Jurkat, Clone E6-1 (cell line): ENCODE results near the gene NTHL1. TPM values are rescaled to one million over a fixed set of nuclear protein-coding genes. Genes with fewer than 3 reads are reported as not detected.

Source experiments
- DNase-seq: peaks from one replicate; pipeline ENCODE4 v3.0.0-alpha.2; 2011; ENCODE audit warnings: low read depth, low spot score
- H3K4me3 ChIP-seq: 2 replicates; pipeline ENCODE4 v1.5.1; 2011; ENCODE audit warnings: mild to moderate bottlenecking, low read length, control low read depth, moderate library complexity
- polyA plus RNA-seq: library from polyadenylated mRNA; unstranded; fragments of >200 nt; gene quantifications from one replicate; pipeline ENCODE4 v1.2.1, GENCODE V29; 2012; ENCODE audit warnings: missing spikeins; ENCODE audit not compliant: insufficient read length, insufficient read depth

Gene NTHL1
- polyA plus RNA-seq = 58.4 TPM

DNA sequence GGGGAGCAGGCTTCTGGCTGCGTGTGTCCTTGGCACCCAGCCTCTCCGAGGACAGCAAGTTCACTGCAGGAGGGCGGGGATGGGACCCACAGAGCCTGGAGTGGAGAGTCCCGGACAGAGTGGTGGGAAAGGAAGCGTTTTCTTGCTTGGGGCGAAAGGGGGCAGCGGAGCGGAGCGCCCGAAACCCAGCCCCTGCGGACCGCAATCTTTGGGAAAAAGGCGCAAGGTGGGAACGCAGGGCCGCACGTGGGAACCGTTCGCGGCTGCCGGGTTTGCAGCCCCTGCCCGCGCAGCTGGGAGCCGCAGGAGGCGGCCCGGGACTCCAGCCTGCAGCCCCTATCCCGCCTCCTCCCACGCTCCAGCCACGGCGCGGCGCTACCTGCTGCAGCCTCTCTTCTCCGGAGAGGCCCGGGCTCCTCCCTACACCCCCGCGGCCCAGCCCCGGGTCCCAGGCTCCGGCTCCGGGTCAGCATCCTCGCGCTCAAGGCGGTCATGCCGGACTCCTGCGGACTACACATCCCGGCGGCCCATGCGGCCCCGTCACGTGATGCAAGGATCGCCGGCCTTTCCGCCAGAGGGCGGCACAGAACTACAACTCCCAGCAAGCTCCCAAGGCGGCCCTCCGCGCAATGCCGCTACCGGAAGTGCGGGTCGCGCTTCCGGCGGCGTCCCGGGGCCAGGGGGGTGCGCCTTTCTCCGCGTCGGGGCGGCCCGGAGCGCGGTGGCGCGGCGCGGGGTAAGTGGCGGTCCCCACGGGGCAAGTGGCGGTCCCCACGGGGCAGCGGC is at the start of gene NTHL1, which contains the start of gene TSC2:
NTHL1 (minus strand) TSS at position 505 of the 786 bp plus-strand sequence; CDS start at position 494, 11 bp downstream.
TSC2 (plus strand) TSS at position 656 of the 786 bp plus-strand sequence. CDS start 631 bp downstream, outside the sequence.
- DNase-seq = peak; percentile 88
- H3K4me3 ChIP-seq = peak within 1 kb of the TSS; percentile 86

DNA sequence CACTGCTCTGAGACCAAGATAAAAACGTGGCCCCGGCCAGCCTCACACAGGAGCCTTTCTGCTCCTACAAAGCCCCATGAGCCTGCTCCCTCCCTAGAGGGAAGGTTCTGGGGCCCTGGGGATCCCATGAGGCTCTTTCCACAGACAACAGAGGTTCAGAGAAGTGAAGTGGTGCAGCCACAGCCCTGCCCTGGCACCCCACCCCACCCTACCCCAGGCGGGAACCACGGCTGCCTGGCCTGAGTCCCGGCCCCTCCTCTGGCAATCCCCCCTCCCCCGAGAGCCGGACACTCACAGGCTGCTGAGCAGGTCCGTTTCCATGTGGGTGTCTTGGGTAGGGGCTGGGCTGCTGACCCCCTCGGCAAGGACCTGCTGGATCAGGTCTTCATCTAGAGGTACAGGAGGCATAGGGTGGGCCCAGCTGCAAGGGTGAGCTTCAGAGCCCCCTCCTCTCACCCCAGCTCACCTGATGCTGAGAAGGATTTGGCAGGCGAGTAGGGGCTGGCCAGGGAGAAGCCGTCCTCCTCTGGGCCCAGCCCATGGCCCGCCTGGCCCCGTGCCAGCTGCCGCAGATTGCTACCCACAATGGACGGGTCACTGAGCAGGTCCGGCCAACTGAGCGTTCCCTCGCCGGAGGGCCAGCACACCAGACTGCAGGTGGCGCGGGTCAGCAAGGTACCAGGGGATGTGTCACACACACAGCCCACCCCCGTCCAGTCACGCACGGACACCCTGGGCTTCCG is 49.4 kb upstream of the NTHL1 start:
- DNase-seq = no peak
- no peak overlapping the region for H3K4me3 ChIP-seq

DNA sequence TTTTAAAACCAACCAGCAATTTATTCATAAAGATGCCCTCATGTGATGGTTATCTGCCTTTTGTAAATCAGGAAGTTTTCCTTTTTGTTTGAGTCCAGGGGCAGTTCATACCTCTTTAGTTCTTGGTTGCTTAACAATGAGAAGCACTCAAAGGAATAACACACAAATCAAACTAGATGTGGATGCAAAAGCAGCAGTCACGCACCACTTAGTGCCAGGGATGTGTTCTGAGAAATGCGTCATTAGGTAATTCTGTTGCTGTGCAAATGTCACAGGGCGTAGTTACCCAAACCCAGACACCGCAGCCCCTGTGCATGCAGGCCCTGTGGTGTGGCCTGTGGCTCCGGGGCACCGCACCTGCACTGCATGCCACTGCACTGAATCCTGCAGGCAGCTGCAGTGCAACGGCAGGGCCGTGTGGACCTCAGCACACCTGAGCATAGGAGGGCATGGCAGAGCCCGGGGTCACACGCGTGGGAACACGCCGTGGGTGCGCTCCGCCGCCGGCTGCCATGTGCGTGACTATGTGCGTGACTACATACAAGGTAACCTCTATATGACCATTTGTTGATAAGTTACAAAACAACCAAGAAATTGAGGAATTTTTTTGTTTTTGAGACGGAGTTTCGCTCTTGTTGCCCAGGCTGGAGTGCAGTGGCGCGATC is 48.4 kb upstream of the NTHL1 start:
- no peak overlapping the region for H3K4me3 ChIP-seq
- no peak for DNase-seq

- H3K4me3 ChIP-seq = no peak overlapping the region
- no peak for DNase-seq
These were observed 47.8 kb upstream of the NTHL1 start for GRCh38 chr16:2095315-2095853.

GRCh38 chr16:2093793-2094192 is 46.2 kb upstream of the NTHL1 start:
- DNase-seq = no peak
- no peak overlapping the region for H3K4me3 ChIP-seq

DNA sequence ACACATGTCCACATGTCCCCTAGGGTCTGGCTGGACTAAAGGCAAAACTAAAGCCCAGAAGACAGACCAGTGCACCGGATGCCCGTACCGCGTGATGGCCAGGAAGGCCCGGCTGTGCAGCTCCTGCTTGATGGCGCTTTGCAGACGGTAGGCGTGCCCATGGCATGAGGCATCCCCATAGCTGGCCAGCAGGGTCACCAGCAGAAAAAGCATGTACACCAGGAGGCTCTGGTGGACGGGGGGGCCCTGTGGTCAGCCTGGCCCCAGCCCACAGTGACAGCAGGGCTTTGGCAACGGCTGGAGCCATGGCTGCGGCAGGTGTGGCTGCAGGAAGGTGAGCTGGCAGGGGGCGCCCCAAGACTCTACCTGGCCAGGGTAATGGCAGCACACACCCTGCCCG is 45.2 kb upstream of the NTHL1 start:
- H3K4me3 ChIP-seq = no peak overlapping the region
- no peak for DNase-seq

- H3K4me3 ChIP-seq = no peak overlapping the region
- DNase-seq = no peak
These were observed 44.6 kb upstream of the NTHL1 start for GRCh38 chr16:2092256-2092620.

GRCh38 chr16:2091547-2092255 is 44.1 kb upstream of the NTHL1 start:
- no peak for DNase-seq

DNA sequence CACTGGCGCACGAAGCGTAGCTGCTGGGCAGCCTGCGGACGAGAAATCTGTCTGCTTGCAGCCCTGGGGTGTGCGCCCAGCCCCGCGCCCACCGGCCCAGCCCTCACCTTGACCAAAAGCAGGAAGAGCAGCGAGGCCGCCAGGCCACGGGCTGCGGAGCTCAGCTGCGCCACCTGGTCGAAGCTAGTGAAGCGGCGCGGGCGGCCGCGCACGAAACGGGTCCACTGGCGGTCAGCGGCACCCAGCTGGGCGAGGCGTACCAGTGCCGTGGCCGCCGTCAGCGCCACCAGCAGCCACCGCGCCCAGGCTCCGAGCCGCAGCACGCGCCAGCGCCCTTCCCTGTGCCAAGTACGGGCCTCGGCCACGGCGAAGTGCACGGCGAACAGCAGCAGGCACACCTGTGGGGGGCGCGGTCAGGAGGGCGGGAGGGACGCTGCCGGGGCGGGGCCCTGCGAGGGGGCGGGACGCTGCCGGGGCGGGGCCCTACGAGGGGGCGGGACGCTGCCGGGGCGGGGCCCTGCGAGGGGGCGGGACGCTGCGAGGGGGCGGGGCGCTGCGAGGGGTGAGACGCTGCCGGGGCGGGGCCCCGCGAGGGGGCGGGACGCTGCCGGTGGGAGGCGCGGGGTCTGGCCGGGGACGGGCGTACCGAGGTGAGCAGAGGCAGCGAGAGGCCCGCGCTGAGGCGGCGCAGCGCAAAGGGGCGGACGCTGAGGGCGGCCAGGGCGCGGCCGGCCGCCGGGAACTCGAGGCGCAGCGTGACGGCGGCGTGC is 43.3 kb upstream of the NTHL1 start:
- DNase-seq = peak; percentile 47
- no peak overlapping the region for H3K4me3 ChIP-seq

More at GRCh38 chr16:2091547-2092255, 44.1 kb upstream of the NTHL1 start:
- no peak overlapping the region for H3K4me3 ChIP-seq

DNA sequence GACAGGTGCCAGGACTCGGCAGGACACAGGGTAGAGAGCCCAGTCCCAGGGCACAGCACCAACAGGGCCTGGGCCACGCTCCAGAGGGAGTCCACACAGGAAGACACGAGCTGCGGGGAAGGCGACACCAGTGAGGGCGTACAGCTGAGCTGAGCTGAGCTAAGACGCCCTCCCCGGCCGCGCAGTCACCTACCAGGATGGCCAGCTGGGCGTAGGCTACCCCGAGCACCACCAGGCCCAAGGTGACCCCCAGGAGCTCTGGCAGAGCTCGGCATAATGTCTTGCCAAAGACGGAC is 42.8 kb upstream of the NTHL1 start:
- no peak overlapping the region for H3K4me3 ChIP-seq
- DNase-seq = no peak

- no peak for DNase-seq
These were observed 42.3 kb upstream of the NTHL1 start for GRCh38 chr16:2089706-2090480.

DNA sequence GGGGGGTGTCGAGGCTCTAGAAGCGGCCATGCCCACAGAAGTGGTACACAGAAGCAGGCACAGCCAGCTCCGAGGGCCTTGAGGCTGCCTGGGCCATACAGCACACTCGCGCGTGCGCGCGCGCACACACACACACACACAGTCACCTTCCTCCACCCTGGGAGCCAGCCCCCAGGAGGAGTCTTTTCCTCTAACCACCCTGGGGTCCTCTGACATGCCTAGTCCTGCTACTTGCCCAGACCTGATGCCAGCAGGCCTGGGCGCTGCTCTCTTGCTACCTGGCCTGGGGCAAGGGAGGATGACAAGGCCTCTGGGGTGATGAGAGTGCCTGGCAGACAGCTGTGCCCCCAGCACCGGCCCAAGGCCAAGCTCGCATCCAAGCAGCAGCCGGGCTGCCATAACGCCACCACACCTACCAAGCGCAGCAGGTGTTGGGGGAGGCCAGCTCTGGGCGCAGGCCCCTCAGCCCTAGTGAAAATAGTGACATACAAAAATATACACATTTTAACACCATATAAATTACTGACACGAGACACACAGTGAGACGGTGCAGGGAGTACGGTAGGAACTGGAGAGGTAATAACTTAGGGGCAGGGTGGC is 41.2 kb upstream of the NTHL1 start:
- H3K4me3 ChIP-seq = no peak overlapping the region
- DNase-seq = no peak

More at GRCh38 chr16:2089706-2090480, 42.3 kb upstream of the NTHL1 start:
- H3K4me3 ChIP-seq = no peak overlapping the region

DNA sequence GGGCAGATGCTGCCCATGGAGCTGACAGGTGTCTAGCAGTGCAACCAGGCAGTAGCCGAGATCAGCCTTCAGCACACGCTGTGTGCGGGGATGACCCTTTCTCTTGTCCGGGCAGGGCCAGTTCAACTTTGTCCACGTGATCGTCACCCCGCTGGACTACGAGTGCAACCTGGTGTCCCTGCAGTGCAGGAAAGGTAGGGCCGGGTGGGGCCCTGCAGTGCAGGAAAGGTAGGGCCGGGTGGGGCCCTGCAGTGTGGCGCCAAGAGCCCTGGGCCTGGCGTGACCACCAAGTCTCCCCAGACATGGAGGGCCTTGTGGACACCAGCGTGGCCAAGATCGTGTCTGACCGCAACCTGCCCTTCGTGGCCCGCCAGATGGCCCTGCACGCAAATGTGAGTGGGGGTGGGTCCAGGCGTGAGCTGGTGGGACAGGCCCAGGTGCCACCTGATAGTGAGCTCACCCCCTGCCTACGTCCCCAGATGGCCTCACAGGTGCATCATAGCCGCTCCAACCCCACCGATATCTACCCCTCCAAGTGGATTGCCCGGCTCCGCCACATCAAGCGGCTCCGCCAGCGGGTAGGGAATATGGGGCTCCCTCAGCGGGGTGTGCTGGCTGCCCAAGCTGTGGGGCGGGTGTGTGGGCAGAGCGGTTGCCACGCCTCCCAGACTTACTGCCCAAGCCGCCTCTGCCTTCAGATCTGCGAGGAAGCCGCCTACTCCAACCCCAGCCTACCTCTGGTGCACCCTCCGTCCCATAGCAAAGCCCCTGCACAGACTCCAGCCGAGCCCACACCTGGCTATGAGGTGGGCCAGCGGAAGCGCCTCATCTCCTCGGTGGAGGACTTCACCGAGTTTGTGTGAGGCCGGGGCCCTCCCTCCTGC is 40.4 kb upstream of the NTHL1 start:
- no peak overlapping the region for H3K4me3 ChIP-seq
- no peak for DNase-seq

DNA sequence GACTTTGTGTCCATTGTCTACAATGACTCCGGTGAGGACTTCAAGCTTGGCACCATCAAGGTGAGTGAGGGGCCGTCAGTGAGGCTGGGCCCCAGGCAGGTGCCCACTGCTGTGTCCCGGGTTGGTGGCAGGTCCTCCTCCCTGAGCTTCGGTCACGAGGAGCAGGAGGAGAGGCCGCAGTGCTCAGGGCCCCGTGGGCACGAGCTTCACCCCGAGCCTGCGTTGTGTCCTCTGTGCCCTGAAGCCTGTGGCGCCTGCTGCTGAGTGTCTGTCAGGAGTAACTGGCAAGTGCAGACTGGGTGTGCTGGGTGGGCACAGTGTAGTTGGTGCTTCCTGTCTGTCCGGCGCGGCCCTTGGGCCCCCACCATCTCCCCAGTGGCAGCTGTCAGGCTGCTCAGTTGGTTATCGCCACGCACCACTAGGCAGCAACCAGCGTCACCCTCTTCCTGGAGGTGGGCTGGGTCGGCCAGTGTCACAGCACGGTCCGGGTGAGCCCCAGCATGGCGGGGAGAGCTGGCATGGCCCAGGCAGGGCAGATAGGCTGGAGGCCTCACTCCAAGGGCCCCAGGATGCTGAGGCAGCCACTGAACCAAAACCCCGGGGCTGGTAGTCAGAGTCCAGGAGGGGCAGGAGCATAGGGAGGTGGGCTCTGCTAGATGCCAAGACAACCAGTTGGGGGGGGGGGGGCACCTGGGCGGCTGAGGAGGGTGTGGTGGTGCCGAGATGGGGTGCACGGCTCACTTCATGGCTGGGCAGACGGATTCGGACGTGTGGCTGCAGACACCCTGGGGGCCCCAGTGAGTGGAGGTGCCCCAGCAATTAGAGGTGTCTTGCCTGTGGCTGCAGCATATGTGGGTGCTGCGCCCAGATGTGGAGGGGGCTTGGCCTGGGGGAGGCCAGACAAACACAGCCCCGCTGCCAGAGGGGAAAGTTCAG is 39.4 kb upstream of the NTHL1 start:
- H3K4me3 ChIP-seq = no peak overlapping the region
- no peak for DNase-seq

GRCh38 chr16:2086106-2086742 is 38.6 kb upstream of the NTHL1 start:
- no peak overlapping the region for H3K4me3 ChIP-seq
- DNase-seq = no peak
